Epithelial cell of proximal tubule (primary cell): ENCODE results near the gene AADACL4. TPM values are rescaled to one million over a fixed set of nuclear protein-coding genes. Genes with fewer than 3 reads are reported as not detected.

Experiments used
- DNase-seq: peaks from one replicate; pipeline ENCODE4 v3.0.0-alpha.2; 2011; ENCODE audit warnings: low read depth
- H3K4me3 ChIP-seq: 2 replicates; pipeline ENCODE4 v1.5.1; 2011; ENCODE audit warnings: low read depth, mild to moderate bottlenecking, low read length
- CTCF ChIP-seq: conservative IDR thresholded peaks from 2 replicates; pipeline ENCODE4 v1.5.1; 2012; ENCODE audit warnings: low read depth, mild to moderate bottlenecking, low read length
- total RNA-seq: library from RNA; depleted of rRNA; stranded (reverse); fragments of >200 nt; gene quantifications from 2 replicates; pipeline ENCODE4 v1.2.3, GENCODE V29; 2015

Gene AADACL4
- total RNA-seq, 1 donor from 2014 or later, result not detected

GRCh38 chr1:12629511-12629956, 14.4 kb upstream of the AADACL4 start:
- no peak overlapping the region for H3K4me3 ChIP-seq
- DNase-seq, result no peak
- TF ChIP-seq CTCF, result no peak

DNA sequence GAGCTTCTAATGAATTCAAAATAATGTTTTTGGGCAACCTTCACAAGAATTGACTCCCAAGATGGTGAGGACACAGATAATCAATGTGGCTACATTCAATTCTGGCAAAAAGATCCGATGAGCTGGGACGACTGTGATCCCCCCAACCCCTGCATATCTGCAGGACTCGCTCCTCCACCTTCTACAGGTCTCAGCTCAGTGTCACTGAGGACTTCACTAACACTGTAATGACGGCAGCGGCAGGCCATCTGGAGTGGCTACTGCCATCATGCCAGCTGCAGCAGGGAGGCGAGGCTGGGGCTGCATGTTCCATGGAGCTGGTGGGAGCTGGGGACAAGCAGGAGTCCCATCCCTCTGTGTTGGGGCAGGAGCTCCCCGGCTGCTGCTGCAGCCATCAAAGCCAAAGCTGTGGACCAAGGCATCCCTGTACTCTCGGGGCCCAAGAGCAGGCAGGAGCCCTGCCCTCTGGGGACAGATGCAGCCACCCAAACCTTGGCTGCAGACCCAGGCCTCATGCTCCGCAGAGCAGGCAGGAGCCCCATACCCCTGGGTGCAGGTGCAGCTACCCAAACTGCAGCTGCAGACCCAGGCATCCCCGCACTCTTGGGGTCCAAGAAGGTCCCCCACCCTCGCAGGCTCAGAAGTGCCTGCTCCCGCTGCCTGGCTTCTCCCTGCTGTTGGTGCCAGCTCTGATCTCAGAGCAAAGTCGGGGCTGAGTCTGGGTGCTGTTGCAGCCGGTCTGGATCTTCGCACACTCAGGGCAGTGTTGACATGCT, 13.7 kb upstream of the AADACL4 start:
- no peak overlapping the region for H3K4me3 ChIP-seq
- no peak for DNase-seq
- no peak for TF ChIP-seq CTCF

DNA sequence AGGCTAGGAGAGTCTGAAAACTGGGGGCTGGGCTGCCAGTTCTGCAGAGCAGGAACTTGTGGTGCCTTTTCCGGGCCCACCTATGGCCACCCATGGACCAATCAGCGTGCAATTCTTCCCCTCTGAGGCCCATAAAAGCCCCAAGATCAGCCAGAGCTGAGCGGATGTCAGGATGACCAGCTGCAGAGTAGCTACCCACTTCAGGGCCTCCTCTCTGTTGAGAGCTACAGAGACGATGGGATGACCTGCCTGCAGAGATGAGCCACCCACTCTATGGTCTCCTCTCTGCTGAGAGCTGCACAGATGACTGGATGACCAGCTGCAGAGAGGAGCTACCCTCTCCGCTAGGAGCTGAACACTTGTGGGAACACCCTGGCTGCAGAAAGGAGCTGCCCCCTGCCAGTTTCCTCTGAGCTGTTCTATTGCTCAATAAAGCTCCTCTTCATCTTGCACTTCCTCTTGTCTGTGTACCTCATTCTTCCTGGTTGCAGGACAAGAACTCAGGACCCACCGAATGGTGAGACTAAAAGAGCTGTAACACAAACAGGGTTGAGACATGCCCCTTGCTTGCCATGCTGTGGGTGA, 12.8 kb upstream of the AADACL4 start:
- no peak overlapping the region for H3K4me3 ChIP-seq
- no peak for TF ChIP-seq CTCF
- no peak for DNase-seq

DNA sequence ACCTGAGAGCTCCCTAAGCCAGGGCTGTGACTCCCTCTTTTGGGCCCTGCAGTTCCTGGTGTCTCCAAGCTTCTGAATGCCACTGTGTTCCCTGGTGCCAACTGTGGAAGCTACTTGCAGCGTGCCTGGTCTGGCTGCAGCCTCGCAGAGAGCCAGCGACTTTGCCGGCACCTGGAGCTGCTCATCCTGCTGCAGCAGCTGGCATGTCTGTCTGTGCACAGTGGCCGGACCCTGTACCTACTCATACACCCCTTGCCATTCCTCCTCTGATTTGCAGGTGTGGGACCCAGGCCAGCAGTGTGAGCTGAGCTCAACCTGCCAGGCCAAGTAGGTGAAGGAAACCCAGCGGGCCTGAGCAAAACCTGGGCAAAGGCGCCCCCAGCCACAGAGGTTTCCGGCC, 12.3 kb upstream of the AADACL4 start:
- no peak for TF ChIP-seq CTCF
- no peak for DNase-seq
- H3K4me3 ChIP-seq, result no peak overlapping the region

- no peak for TF ChIP-seq CTCF
- H3K4me3 ChIP-seq, result no peak overlapping the region
- DNase-seq, result no peak
These were observed 9.7 kb upstream of the AADACL4 start for GRCh38 chr1:12634156-12634555.

DNA sequence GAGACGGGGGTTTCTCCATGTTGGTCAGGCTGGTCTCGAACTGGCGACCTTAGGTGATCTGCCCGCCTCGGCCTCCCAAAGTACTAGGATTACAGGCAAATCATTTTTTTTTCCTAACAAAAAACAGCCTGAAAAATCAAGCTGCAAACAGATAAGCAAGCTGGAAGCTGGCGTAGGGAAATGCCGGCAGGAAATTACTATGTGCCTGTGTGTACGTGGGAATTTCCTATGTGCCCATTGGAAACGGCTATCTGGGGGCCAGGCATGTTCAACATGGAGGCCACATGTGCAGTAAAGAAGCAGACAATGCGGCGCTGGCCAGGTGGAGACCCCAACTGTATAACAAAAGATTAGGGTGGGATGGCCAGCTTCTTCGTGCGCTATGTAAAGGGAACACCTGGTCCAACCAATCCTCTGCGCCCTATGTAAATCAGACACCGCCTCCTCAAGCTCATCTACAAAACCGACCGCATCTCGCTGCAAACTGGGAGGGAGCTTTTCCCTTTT, 9.1 kb upstream of the AADACL4 start:
- no peak for DNase-seq
- TF ChIP-seq CTCF, result no peak
- no peak overlapping the region for H3K4me3 ChIP-seq
